ENCODE data around the gene SLC37A1.

- TF ChIP-seq POLR2A (IDR thresholded peaks at IDR 0.05) (no peak), CTCF (IDR thresholded peaks at IDR 0.05) (no peak)
Observed at GRCh38 chr21:42500225-42500624, 13.4 kb upstream of the SLC37A1 start.

All from sigmoid colon (tissue), 3 donors.